Stimulated activated naive CD8-positive, alpha-beta T cell treated with anti-CD3 and anti-CD28 coated beads, Interleukin-15, Interleukin-2, amounts not matched to agents 100 ng/mL and 50 ng/mL, for 24 hours (primary cell): ENCODE results near the gene GNL2.
"Not testable (repeated sequence)": the region's sequence is repeated elsewhere in the genome, so short reads cannot be mapped to it uniquely, and the experiment has no call there.

Experiments
- H3K27ac Mint-ChIP-seq: one replicate; pipeline ENCODE4 v1.8.0; 2021; ENCODE audit warnings: mild to moderate bottlenecking, mixed read lengths
- H3K27me3 Mint-ChIP-seq: one replicate; pipeline ENCODE4 v1.8.0; 2021; ENCODE audit warnings: mixed read lengths
- H3K36me3 Mint-ChIP-seq: one replicate; pipeline ENCODE4 v1.8.0; 2021; ENCODE audit warnings: low read depth, mixed read lengths
- H3K4me1 Mint-ChIP-seq: one replicate; pipeline ENCODE4 v1.8.0; 2021; ENCODE audit warnings: low read depth, mixed read lengths
- H3K4me3 Mint-ChIP-seq: one replicate; pipeline ENCODE4 v1.8.0; 2021; ENCODE audit warnings: mild to moderate bottlenecking, mixed read lengths
- H3K9me3 Mint-ChIP-seq: one replicate; pipeline ENCODE4 v1.8.0; 2021; ENCODE audit warnings: mixed read lengths

The GNL2 gene

GRCh38 chr1:37593726-37594125, 2.0 kb downstream of the GNL2 start:
- Mint-ChIP-seq H3K9me3 (no peaks in the 10 kb centered on the region), H3K36me3 (peaks cover 50% of the 10 kb centered on the region), H3K4me3 (peak overlapping the region; percentile 75), H3K4me1 (peaks cover 42% of the 10 kb centered on the region), H3K27ac (peak overlapping the region; percentile 49), H3K27me3 (no peaks in the 10 kb centered on the region)

- no peaks in the 10 kb centered on the region for H3K27me3 Mint-ChIP-seq
- H3K4me1 Mint-ChIP-seq: peaks cover 29% of the 10 kb centered on the region
- no peak overlapping the region for H3K27ac Mint-ChIP-seq
- H3K36me3 Mint-ChIP-seq: peaks cover 79% of the 10 kb centered on the region
- H3K9me3 Mint-ChIP-seq: no peaks in the 10 kb centered on the region
- H3K4me3 Mint-ChIP-seq: no peak overlapping the region
Measured at GRCh38 chr1:37588939-37589338, 6.8 kb downstream of the GNL2 start.

GRCh38 chr1:37584544-37584943, 11.2 kb downstream of the GNL2 start:
- not testable (repeated sequence) for H3K4me1 Mint-ChIP-seq
- peaks cover 81% of the 10 kb centered on the region for H3K36me3 Mint-ChIP-seq

GRCh38 chr1:37575692-37576091, 20.0 kb downstream of the GNL2 start:
- Mint-ChIP-seq H3K4me1 (peaks cover 67% of the 10 kb centered on the region), H3K27ac (peak overlapping the region; percentile 68), H3K9me3 (no peaks in the 10 kb centered on the region), H3K4me3 (no peak overlapping the region), H3K27me3 (no peaks in the 10 kb centered on the region), H3K36me3 (peaks cover 83% of the 10 kb centered on the region)

More at GRCh38 chr1:37584544-37584943, 11.2 kb downstream of the GNL2 start:
- not testable (repeated sequence) for H3K4me3 Mint-ChIP-seq, H3K27ac Mint-ChIP-seq, H3K9me3 Mint-ChIP-seq, H3K27me3 Mint-ChIP-seq

- Mint-ChIP-seq H3K27ac (peak overlapping the region; percentile 68), H3K27me3 (no peaks in the 10 kb centered on the region), H3K4me3 (peak overlapping the region; percentile 15), H3K9me3 (no peaks in the 10 kb centered on the region), H3K4me1 (peaks cover 70% of the 10 kb centered on the region), H3K36me3 (peaks cover 82% of the 10 kb centered on the region)
Measured at GRCh38 chr1:37574834-37575480, 20.8 kb downstream of the GNL2 start.

- Mint-ChIP-seq H3K27ac (peak overlapping the region; percentile 72), H3K27me3 (no peaks in the 10 kb centered on the region), H3K4me1 (peaks cover 48% of the 10 kb centered on the region), H3K4me3 (no peak overlapping the region), H3K36me3 (peaks cover 90% of the 10 kb centered on the region), H3K9me3 (no peaks in the 10 kb centered on the region)
Measured at GRCh38 chr1:37570528-37571334, 25.0 kb downstream of the GNL2 start.

- H3K27me3 Mint-ChIP-seq: no peaks in the 10 kb centered on the region
- H3K4me1 Mint-ChIP-seq: peaks cover 17% of the 10 kb centered on the region
- H3K27ac Mint-ChIP-seq: no peak overlapping the region
- no peaks in the 10 kb centered on the region for H3K9me3 Mint-ChIP-seq
- H3K36me3 Mint-ChIP-seq: peaks cover 73% of the 10 kb centered on the region
- H3K4me3 Mint-ChIP-seq: no peak overlapping the region
Measured at GRCh38 chr1:37567023-37567422, 28.7 kb downstream of the GNL2 start.

GRCh38 chr1:37564892-37565291, 30.8 kb downstream of the GNL2 start:
- Mint-ChIP-seq H3K9me3 (no peaks in the 10 kb centered on the region), H3K4me3 (no peak overlapping the region)

GRCh38 chr1:37562984-37563383, 32.8 kb downstream of the GNL2 start:
- H3K4me1 Mint-ChIP-seq: no peaks in the 10 kb centered on the region
- no peak overlapping the region for H3K27ac Mint-ChIP-seq
- H3K36me3 Mint-ChIP-seq: peaks cover 38% of the 10 kb centered on the region
- no peaks in the 10 kb centered on the region for H3K27me3 Mint-ChIP-seq
- H3K9me3 Mint-ChIP-seq: no peaks in the 10 kb centered on the region
- H3K4me3 Mint-ChIP-seq: no peak overlapping the region

More at GRCh38 chr1:37564892-37565291, 30.8 kb downstream of the GNL2 start:
- H3K36me3 Mint-ChIP-seq: peaks cover 57% of the 10 kb centered on the region
- H3K27me3 Mint-ChIP-seq: no peaks in the 10 kb centered on the region
- no peak overlapping the region for H3K27ac Mint-ChIP-seq
- H3K4me1 Mint-ChIP-seq: no peaks in the 10 kb centered on the region

- Mint-ChIP-seq H3K27me3 (no peaks in the 10 kb centered on the region), H3K36me3 (peaks cover 23% of the 10 kb centered on the region), H3K4me3 (no peak overlapping the region), H3K27ac (peak overlapping the region; percentile 69), H3K9me3 (no peaks in the 10 kb centered on the region), H3K4me1 (peaks cover 2% of the 10 kb centered on the region)
Measured at GRCh38 chr1:37561133-37562132, 34.3 kb downstream of the GNL2 start.

- Mint-ChIP-seq H3K9me3 (no peaks in the 10 kb centered on the region), H3K36me3 (peaks cover 18% of the 10 kb centered on the region), H3K27me3 (no peaks in the 10 kb centered on the region), H3K4me3 (no peak overlapping the region), H3K4me1 (peaks cover 3% of the 10 kb centered on the region), H3K27ac (no peak overlapping the region)
Measured at GRCh38 chr1:37560401-37561132, 35.2 kb downstream of the GNL2 start.

- H3K36me3 Mint-ChIP-seq: peaks cover 12% of the 10 kb centered on the region
- H3K27me3 Mint-ChIP-seq, H3K4me3 Mint-ChIP-seq, H3K9me3 Mint-ChIP-seq, H3K27ac Mint-ChIP-seq, H3K4me1 Mint-ChIP-seq: not testable (repeated sequence)
Measured at GRCh38 chr1:37559957-37560379, 35.8 kb downstream of the GNL2 start.

- Mint-ChIP-seq H3K9me3 (no peaks in the 10 kb centered on the region), H3K27ac (no peak overlapping the region), H3K4me1 (peaks cover 3% of the 10 kb centered on the region), H3K36me3 (peaks cover 4% of the 10 kb centered on the region), H3K27me3 (no peaks in the 10 kb centered on the region), H3K4me3 (no peak overlapping the region)
Measured at GRCh38 chr1:37559080-37559479, 36.7 kb downstream of the GNL2 start.

- Mint-ChIP-seq H3K27me3 (no peaks in the 10 kb centered on the region), H3K27ac (no peak overlapping the region), H3K4me1 (peaks cover 6% of the 10 kb centered on the region), H3K9me3 (no peaks in the 10 kb centered on the region), H3K36me3 (peaks cover 4% of the 10 kb centered on the region), H3K4me3 (no peak overlapping the region)
Measured at GRCh38 chr1:37558411-37558810, 37.3 kb downstream of the GNL2 start.
